A549 (cell line): ENCODE measurements around the gene CANT1. TPM values are rescaled to one million over a fixed set of nuclear protein-coding genes. Genes with fewer than 3 reads are reported as not detected.

Experiments
- ATAC-seq, 2 experiments: fragments of 200-7000 bp in 1 of 2; fragments of >200 bp in 1 of 2; cut with Nextera tagmentation in 1 of 2; cut with Tn5 transposase in 1 of 2; 3 replicates each; pipeline versions ENCODE4 v1.8.0 to v1.9.1; 2018 to 2020; ENCODE audit warnings: mild to moderate bottlenecking in 1 of 2, moderate library complexity in 1 of 2
- CTCF ChIA-PET: fragments of 300-600 bp; sonication (Branson Sonifier 250); formaldehyde crosslinking; extraction: SDS; loops from one replicate; lab custom pipeline; 2021; ENCODE audit warnings: antibody characterized with exemption, inconsistent platforms; lab: Yijun Ruan, JAX
- POLR2A ChIA-PET: fragments of 350-600 bp; formaldehyde crosslinking; extraction: SDS; loops from one replicate; lab custom pipeline; 2021; ENCODE audit warnings: antibody characterized with exemption, inconsistent platforms; lab: Yijun Ruan, JAX
- DNase-seq, 2 experiments: peaks; one replicate each; pipeline versions ENCODE4 v3.0.0 to v3.0.0-alpha.2; 2011 to 2016; ENCODE audit warnings: low read depth in 1 of 2, low spot score in 1 of 2
- FAIRE-seq: peaks from 2 replicates; lab custom pipeline; 2011; peaks lifted over from hg19 to GRCh38; lab: Jason Lieb, UNC
- H3K27ac ChIP-seq, 2 experiments: fragments of >200 bp; sonication (Bioruptor Twin); formaldehyde crosslinking; 3 replicates each; pipeline ENCODE4 v1.5.1; 2016 to 2017
- H3K4me1 ChIP-seq: fragments of >200 bp; sonication (Bioruptor Twin); formaldehyde crosslinking; 3 replicates; pipeline ENCODE4 v1.6.1; 2016
- H3K4me2 ChIP-seq: fragments of >200 bp; sonication (Bioruptor Twin); formaldehyde crosslinking; 3 replicates; pipeline ENCODE4 v1.6.1; 2016
- H3K4me3 ChIP-seq: fragments of >200 bp; sonication (Bioruptor Twin); formaldehyde crosslinking; 3 replicates; pipeline ENCODE4 v1.5.1; 2016
- H3K9me3 ChIP-seq: fragments of >200 bp; sonication (Bioruptor Twin); formaldehyde crosslinking; 3 replicates; pipeline ENCODE4 v1.6.1; 2016
- ATOH8 ChIP-seq: fragments of 250-450 bp; sonication (Bioruptor Pico); IDR thresholded peaks from 2 replicates; pipeline ENCODE4 v1.5.0; 2020; ENCODE audit warnings: low read depth, mild to moderate bottlenecking, moderate library complexity
- FOXS1 ChIP-seq: fragments of 250-450 bp; sonication (Bioruptor Pico); IDR thresholded peaks from 2 replicates; pipeline ENCODE4 v1.5.0; 2020; ENCODE audit warnings: mild to moderate bottlenecking, moderate library complexity
- HES2 ChIP-seq: fragments of >200 bp; sonication (Bioruptor Twin); formaldehyde crosslinking; IDR thresholded peaks from 2 replicates; pipeline ENCODE4 v1.6.1; 2016
- HEYL ChIP-seq: fragments of 250-450 bp; sonication (Bioruptor Pico); IDR thresholded peaks from 2 replicates; pipeline ENCODE4 v1.8.0; 2021; ENCODE audit warnings: mild to moderate bottlenecking, moderate library complexity
- HOXB13 ChIP-seq: fragments of 250-450 bp; sonication (Bioruptor Pico); IDR thresholded peaks from 2 replicates; pipeline ENCODE4 v1.5.0; 2020; ENCODE audit warnings: low read depth, mild to moderate bottlenecking, moderate library complexity
- KDM1A ChIP-seq: fragments of 200-600 bp; sonication (generic); IDR thresholded peaks from 2 replicates; pipeline ENCODE4 v1.6.1; 2016; ENCODE audit warnings: low read depth, mild to moderate bottlenecking
- MAZ ChIP-seq: fragments of 150-350 bp; IDR thresholded peaks from 2 replicates; pipeline ENCODE4 v1.6.1; 2014; ENCODE audit warnings: antibody characterized with exemption, low read depth, low read length, borderline replicate concordance
- MYC ChIP-seq: IDR thresholded peaks from 2 replicates; pipeline ENCODE4 v1.6.1; 2012; ENCODE audit warnings: mild to moderate bottlenecking, inconsistent platforms, low read length, improper control_type of control experiment, borderline replicate concordance
- NPAS2 ChIP-seq: fragments of 250-450 bp; sonication (Bioruptor Pico); IDR thresholded peaks from 2 replicates; pipeline ENCODE4 v1.8.0; 2022; ENCODE audit warnings: mild to moderate bottlenecking, moderate library complexity, borderline replicate concordance
- PHF8 ChIP-seq: fragments of 200-600 bp; sonication (generic); IDR thresholded peaks from 2 replicates; pipeline ENCODE4 v1.6.1; 2016; ENCODE audit warnings: low read depth, mild to moderate bottlenecking, antibody characterized with exemption, moderate library complexity, borderline replicate concordance
- POLR2A ChIP-seq: IDR thresholded peaks from 2 replicates; pipeline ENCODE4 v1.6.1; 2012; ENCODE audit warnings: mild to moderate bottlenecking, low read length
- RARB ChIP-seq: fragments of 250-450 bp; sonication (Bioruptor Pico); IDR thresholded peaks from 2 replicates; pipeline ENCODE4 v1.8.0; 2021; ENCODE audit warnings: mild to moderate bottlenecking, moderate library complexity
- TP53 ChIP-seq: fragments of 250-450 bp; sonication (Bioruptor Pico); IDR thresholded peaks from 2 replicates; pipeline ENCODE4 v1.5.0; 2021; ENCODE audit warnings: mild to moderate bottlenecking, moderate library complexity
- USF2 ChIP-seq: fragments of 450-650 bp; IDR thresholded peaks from 2 replicates; pipeline ENCODE4 v1.6.1; 2014; ENCODE audit warnings: antibody characterized with exemption
- ZNF302 ChIP-seq: fragments of 250-450 bp; sonication (Bioruptor Pico); IDR thresholded peaks from 2 replicates; pipeline ENCODE4 v1.9.0; 2021; ENCODE audit warnings: inconsistent platforms, mild to moderate bottlenecking, moderate library complexity
- ZSCAN20 ChIP-seq: fragments of 250-450 bp; sonication (Bioruptor Pico); IDR thresholded peaks from 2 replicates; pipeline ENCODE4 v1.8.0; 2022; ENCODE audit warnings: mild to moderate bottlenecking, moderate library complexity
- WGBS: methylation state at CpG from one replicate; pipeline ENCODE4 v1.1.6; 2017; ENCODE audit errors: missing lambda C conversion rate; 5-methylcytosine and 5-hydroxymethylcytosine counted together
- polyA plus RNA-seq, 4 experiments: library from polyadenylated mRNA; depleted of rRNA in 3 of 4; stranded (reverse); fragments of >200 nt; fragmentation: RNase III in 1 of 4; extraction: RNeasy Plus Mini Kit Qiagen cat#74134 plus additional on column Dnase treatment in 1 of 4; gene quantifications; 2 replicates in 3 of 4; 3 replicates in 1 of 4; pipeline ENCODE4 v1.2.3, GENCODE V29; 2011 to 2017
- TF ChIP-seq, protein P1 (sequence below): fragments of >200 bp; sonication (Bioruptor Twin); formaldehyde crosslinking; IDR thresholded peaks from 3 replicates; pipeline ENCODE4 v1.6.1; 2016
- TF ChIP-seq, protein P2 (sequence below): fragments of 250-450 bp; sonication (Bioruptor Pico); IDR thresholded peaks from 2 replicates; pipeline ENCODE4 v1.5.0; 2021; ENCODE audit warnings: mild to moderate bottlenecking, moderate library complexity, borderline replicate concordance

CANT1 gene
- polyA plus RNA-seq, 2 of the 4 experiments (the other 2 are of a cell fraction): 65.5 to 67.6 TPM

- 96% methylated on average over 12 of the region's 14 CpGs for WGBS
- FAIRE-seq (no peak), DNase-seq (no peak), ATAC-seq (no peak)
- TF ChIP-seq TP53 (CRISPR knock-in tag) (no peak), HEYL (CRISPR knock-in tag) (no peak), KDM1A (no peak), ATOH8 (CRISPR knock-in tag) (no peak), NPAS2 (no peak), RARB (CRISPR knock-in tag) (no peak), ZSCAN20 (CRISPR knock-in tag) (no peak), HOXB13 (CRISPR knock-in tag) (no peak), POLR2A (no peak), FOXS1 (no peak)
- Histone ChIP-seq H3K4me1 (peaks cover 13% of the 10 kb centered on the region; the same call in 2 of the 3 replicates), H3K4me2 (no peak overlapping the region), H3K27ac (no peak overlapping the region), H3K4me3 (no peak overlapping the region), H3K9me3 (no peaks in the 10 kb centered on the region)
- ChIA-PET POLR2A (no interaction called here), CTCF (interaction anchor here (1.2 to 5.6 kb wide), 3 partner anchors 7 to 63 kb away, joined by 3 to 35 read pairs (median 5); no protein-coding TSS in a partner anchor)
Measured at GRCh38 chr17:79002291-79002690, 7.3 kb downstream of the CANT1 start.

DNA sequence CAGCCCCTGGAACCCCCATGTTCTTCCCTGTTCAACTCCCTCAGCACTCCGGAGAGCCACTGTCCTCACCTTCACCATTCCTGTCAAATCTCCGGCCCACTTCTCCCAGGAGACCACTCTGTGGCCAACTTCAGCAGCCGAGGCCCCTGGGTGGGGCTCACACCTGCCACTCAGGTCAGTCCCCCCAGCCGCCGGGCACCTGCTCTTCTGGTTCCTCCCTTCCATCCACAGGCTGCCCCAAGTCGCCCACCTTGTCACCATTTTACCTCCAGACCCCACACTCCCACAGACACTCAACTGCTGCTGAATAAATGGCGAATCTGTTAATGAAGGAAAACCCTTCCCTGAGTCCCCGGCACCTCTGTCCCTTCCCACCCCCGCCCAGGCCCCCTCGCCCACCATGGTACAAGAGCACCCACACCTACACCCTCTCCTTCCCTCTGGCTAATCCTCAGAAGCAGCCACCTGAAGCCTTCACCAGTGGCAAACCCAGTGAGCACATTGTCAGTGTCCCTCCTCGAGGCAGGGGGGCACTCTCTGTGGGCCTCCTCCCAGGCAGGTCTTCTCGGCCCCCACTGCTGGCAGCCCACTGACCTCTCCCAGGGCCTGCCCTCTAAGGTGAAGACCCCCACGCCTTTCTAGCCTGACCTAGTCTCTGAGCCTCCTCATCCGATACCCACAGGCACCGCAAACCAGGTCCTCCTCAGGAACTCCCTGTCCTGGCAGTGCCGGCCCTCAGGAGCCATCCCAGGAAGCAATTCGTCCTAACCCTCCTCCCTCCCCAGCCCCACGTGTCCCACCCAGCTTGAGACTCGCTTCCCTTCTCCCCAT lies 8.2 kb downstream of the CANT1 start:
- ATAC-seq (no peak), FAIRE-seq (no peak), DNase-seq (no peak)
- 88% methylated on average over 17 of the region's 19 CpGs for WGBS
- CTCF ChIA-PET: interaction anchor here (1.2 to 5.6 kb wide), 4 partner anchors 7 to 64 kb away, joined by 3 to 35 read pairs (median 4); no protein-coding TSS in a partner anchor
- Histone ChIP-seq H3K4me1 (peaks cover 13% of the 10 kb centered on the region; the same call in 2 of the 3 replicates), H3K4me3 (no peak overlapping the region), H3K9me3 (no peaks in the 10 kb centered on the region), H3K4me2 (no peak overlapping the region), H3K27ac (no peak overlapping the region)
- POLR2A ChIA-PET: no interaction called here
- no peak for TF ChIP-seq MYC
- TF ChIP-seq, protein P1, sequence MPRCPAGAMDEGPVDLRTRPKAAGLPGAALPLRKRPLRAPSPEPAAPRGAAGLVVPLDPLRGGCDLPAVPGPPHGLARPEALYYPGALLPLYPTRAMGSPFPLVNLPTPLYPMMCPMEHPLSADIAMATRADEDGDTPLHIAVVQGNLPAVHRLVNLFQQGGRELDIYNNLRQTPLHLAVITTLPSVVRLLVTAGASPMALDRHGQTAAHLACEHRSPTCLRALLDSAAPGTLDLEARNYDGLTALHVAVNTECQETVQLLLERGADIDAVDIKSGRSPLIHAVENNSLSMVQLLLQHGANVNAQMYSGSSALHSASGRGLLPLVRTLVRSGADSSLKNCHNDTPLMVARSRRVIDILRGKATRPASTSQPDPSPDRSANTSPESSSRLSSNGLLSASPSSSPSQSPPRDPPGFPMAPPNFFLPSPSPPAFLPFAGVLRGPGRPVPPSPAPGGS: no peak
- no peak for TF ChIP-seq ZNF302
- no peak for TF ChIP-seq KDM1A
- TF ChIP-seq, protein P2, sequence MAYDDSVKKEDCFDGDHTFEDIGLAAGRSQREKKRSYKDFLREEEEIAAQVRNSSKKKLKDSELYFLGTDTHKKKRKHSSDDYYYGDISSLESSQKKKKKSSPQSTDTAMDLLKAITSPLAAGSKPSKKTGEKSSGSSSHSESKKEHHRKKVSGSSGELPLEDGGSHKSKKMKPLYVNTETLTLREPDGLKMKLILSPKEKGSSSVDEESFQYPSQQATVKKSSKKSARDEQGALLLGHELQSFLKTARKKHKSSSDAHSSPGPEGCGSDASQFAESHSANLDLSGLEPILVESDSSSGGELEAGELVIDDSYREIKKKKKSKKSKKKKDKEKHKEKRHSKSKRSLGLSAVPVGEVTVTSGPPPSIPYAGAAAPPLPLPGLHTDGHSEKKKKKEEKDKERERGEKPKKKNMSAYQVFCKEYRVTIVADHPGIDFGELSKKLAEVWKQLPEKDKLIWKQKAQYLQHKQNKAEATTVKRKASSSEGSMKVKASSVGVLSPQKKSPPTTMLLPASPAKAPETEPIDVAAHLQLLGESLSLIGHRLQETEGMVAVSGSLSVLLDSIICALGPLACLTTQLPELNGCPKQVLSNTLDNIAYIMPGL (CRISPR knock-in tag): no peak
- no peak for TF ChIP-seq PHF8
- TF ChIP-seq HES2: no peak
- TF ChIP-seq MAZ: no peak
- TF ChIP-seq USF2: no peak
